PC-9 (cell line): ENCODE measurements around the gene SYTL1.

Source experiments
- EZH2 ChIP-seq: fragments of 200-600 bp; sonication (generic); IDR thresholded peaks from 2 replicates; pipeline ENCODE4 v1.8.0; 2017; ENCODE audit warnings: antibody characterized with exemption, low read depth
- TF ChIP-seq, protein P1 (sequence below): fragments of 200-600 bp; sonication (generic); conservative IDR thresholded peaks from 2 replicates; pipeline ENCODE4 v1.6.1; 2017; ENCODE audit warnings: mixed run types, antibody characterized with exemption, mild to moderate bottlenecking, moderate library complexity

DNA sequence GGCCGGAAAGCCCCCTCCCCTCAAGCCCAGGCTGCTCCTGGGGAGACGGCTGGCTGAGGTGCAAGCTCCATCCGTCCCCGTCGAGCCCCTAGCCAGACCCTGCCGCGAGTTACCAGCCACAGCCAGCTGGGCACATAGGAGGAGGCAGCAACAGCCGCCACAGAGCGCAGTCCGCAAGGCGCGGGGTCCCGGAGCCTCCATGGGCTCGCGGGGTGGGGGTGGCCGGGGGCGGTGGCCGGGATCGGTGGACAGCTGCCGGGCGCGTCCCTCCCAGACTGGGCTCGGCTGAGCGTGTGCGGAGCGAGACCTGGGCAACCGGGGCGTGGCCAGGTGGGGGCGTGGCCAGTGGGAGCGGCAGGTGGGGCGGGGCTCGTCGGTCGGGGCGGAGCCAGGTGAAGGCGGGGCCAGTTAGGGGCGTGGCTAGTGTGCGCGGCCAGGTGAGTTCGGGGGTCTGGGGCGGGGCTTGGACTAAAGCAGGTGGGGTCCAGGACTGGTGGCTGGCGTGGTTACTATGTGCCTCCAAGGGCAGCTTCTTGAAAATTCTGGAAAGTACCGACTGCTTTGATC lies 41.3 kb downstream of the SYTL1 start, which contains the start of gene CD164L2:
- no peak for TF ChIP-seq EZH2
- TF ChIP-seq, protein P1, sequence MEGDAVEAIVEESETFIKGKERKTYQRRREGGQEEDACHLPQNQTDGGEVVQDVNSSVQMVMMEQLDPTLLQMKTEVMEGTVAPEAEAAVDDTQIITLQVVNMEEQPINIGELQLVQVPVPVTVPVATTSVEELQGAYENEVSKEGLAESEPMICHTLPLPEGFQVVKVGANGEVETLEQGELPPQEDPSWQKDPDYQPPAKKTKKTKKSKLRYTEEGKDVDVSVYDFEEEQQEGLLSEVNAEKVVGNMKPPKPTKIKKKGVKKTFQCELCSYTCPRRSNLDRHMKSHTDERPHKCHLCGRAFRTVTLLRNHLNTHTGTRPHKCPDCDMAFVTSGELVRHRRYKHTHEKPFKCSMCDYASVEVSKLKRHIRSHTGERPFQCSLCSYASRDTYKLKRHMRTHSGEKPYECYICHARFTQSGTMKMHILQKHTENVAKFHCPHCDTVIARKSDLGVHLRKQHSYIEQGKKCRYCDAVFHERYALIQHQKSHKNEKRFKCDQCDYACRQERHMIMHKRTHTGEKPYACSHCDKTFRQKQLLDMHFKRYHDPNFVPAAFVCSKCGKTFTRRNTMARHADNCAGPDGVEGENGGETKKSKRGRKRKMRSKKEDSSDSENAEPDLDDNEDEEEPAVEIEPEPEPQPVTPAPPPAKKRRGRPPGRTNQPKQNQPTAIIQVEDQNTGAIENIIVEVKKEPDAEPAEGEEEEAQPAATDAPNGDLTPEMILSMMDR, result no peak
